ENCODE data around the gene PKN1. TPM values are rescaled to one million over a fixed set of nuclear protein-coding genes. Genes with fewer than 3 reads are reported as not detected.

Gene PKN1
- total RNA-seq, 1 donor = 167 TPM

DNA sequence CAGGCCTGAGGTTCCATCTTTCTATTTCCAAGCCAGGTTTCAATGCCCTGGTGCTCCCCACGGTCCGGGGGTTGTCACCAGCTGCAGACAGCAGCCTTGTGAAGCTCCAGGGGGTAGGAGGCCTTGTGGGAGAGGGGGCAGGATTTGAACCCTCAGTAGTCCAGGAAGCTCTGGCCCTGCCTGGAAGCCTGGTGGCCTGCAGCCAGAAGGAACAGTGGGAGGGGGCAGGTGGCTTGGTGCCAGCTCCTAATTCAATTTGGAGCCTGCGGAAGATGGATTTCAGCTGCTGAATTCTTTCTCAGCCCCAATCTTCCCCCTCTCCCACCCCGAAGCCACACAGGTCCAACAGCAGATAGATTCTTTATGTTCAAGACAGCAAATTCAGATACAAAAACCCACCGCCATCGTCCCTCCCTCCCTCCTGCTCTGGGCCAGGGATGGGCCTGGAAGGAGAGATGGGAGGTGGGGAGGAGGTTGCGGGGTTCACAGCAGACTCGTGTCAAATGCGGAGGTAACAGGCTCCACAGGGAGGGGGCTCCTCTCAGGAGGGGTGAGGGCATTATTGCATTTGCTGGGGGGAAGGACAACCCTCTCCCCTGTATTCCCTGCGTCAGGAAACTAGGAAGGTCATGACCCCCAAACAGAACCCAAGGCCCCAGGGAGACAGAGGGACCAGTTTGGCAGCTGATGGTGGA, 44.5 kb downstream of the PKN1 start:
- peaks cover 22% of the 10 kb centered on the region for H3K4me1 ChIP-seq (ENCODE audit: insufficient read depth, low read length)
- H4K20me1 ChIP-seq (ENCODE audit: insufficient read depth, low read length) = peaks cover 45% of the 10 kb centered on the region
- DNase-seq (ENCODE audit: insufficient read length, low spot score, missing footprints) = peak; percentile 92
- H3K36me3 ChIP-seq (ENCODE audit: insufficient read depth, low read length) = peaks cover 24% of the 10 kb centered on the region
- no peak overlapping the region for H2AFZ ChIP-seq (ENCODE audit: low read length)
- H3K4me3 ChIP-seq (ENCODE audit: insufficient read depth, low read length) = no peak overlapping the region
- H3K4me2 ChIP-seq (ENCODE audit: insufficient read depth, low read length) = no peak overlapping the region
- no peaks in the 10 kb centered on the region for H3K9me3 ChIP-seq (ENCODE audit: low read depth, low read length)
- H3K27ac ChIP-seq (ENCODE audit: low read depth, low read length) = no peak overlapping the region
- peaks cover 8% of the 10 kb centered on the region for H3K79me2 ChIP-seq (ENCODE audit: insufficient read depth, low read length)
- TF ChIP-seq, protein P1, sequence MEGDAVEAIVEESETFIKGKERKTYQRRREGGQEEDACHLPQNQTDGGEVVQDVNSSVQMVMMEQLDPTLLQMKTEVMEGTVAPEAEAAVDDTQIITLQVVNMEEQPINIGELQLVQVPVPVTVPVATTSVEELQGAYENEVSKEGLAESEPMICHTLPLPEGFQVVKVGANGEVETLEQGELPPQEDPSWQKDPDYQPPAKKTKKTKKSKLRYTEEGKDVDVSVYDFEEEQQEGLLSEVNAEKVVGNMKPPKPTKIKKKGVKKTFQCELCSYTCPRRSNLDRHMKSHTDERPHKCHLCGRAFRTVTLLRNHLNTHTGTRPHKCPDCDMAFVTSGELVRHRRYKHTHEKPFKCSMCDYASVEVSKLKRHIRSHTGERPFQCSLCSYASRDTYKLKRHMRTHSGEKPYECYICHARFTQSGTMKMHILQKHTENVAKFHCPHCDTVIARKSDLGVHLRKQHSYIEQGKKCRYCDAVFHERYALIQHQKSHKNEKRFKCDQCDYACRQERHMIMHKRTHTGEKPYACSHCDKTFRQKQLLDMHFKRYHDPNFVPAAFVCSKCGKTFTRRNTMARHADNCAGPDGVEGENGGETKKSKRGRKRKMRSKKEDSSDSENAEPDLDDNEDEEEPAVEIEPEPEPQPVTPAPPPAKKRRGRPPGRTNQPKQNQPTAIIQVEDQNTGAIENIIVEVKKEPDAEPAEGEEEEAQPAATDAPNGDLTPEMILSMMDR (IDR thresholded peaks at IDR 0.05; ENCODE audit: extremely low read depth, low read depth, low read length) = no peak
- H3K27me3 ChIP-seq (ENCODE audit: insufficient read depth, low read length) = peaks cover 9% of the 10 kb centered on the region

GRCh38 chr19:14478113-14478545, 45.0 kb downstream of the PKN1 start:
- TF ChIP-seq, protein P1 (IDR thresholded peaks at IDR 0.05; ENCODE audit: extremely low read depth, low read depth, low read length) = no peak
- peak; percentile 22 for DNase-seq (ENCODE audit: insufficient read length, low spot score, missing footprints)
- H3K4me2 ChIP-seq (ENCODE audit: insufficient read depth, low read length) = no peak overlapping the region
- no peaks in the 10 kb centered on the region for H3K9me3 ChIP-seq (ENCODE audit: low read depth, low read length)
- H3K27ac ChIP-seq (ENCODE audit: low read depth, low read length) = no peak overlapping the region
- H3K79me2 ChIP-seq (ENCODE audit: insufficient read depth, low read length) = peaks cover 8% of the 10 kb centered on the region
- H3K27me3 ChIP-seq (ENCODE audit: insufficient read depth, low read length) = peaks cover 6% of the 10 kb centered on the region
- peaks cover 22% of the 10 kb centered on the region for H3K4me1 ChIP-seq (ENCODE audit: insufficient read depth, low read length)
- no peak overlapping the region for H3K4me3 ChIP-seq (ENCODE audit: insufficient read depth, low read length)
- H3K36me3 ChIP-seq (ENCODE audit: insufficient read depth, low read length) = peaks cover 24% of the 10 kb centered on the region
- no peak overlapping the region for H2AFZ ChIP-seq (ENCODE audit: low read length)
- peaks cover 45% of the 10 kb centered on the region for H4K20me1 ChIP-seq (ENCODE audit: insufficient read depth, low read length)

- no peak overlapping the region for H3K27ac ChIP-seq (ENCODE audit: low read depth, low read length)
- H3K9me3 ChIP-seq (ENCODE audit: low read depth, low read length) = no peaks in the 10 kb centered on the region
- no peak overlapping the region for H3K4me2 ChIP-seq (ENCODE audit: insufficient read depth, low read length)
- H3K4me3 ChIP-seq (ENCODE audit: insufficient read depth, low read length) = no peak overlapping the region
- H2AFZ ChIP-seq (ENCODE audit: low read length) = no peak overlapping the region
- TF ChIP-seq, protein P1 (IDR thresholded peaks at IDR 0.05; ENCODE audit: extremely low read depth, low read depth, low read length) = no peak
- H3K27me3 ChIP-seq (ENCODE audit: insufficient read depth, low read length) = no peaks in the 10 kb centered on the region
- DNase-seq (ENCODE audit: insufficient read length, low spot score, missing footprints) = peak; percentile 67
- peaks cover 42% of the 10 kb centered on the region for H4K20me1 ChIP-seq (ENCODE audit: insufficient read depth, low read length)
- H3K36me3 ChIP-seq (ENCODE audit: insufficient read depth, low read length) = peaks cover 24% of the 10 kb centered on the region
- H3K79me2 ChIP-seq (ENCODE audit: insufficient read depth, low read length) = peaks cover 10% of the 10 kb centered on the region
- peaks cover 22% of the 10 kb centered on the region for H3K4me1 ChIP-seq (ENCODE audit: insufficient read depth, low read length)
Observed at GRCh38 chr19:14479309-14479974, 46.3 kb downstream of the PKN1 start.

DNA sequence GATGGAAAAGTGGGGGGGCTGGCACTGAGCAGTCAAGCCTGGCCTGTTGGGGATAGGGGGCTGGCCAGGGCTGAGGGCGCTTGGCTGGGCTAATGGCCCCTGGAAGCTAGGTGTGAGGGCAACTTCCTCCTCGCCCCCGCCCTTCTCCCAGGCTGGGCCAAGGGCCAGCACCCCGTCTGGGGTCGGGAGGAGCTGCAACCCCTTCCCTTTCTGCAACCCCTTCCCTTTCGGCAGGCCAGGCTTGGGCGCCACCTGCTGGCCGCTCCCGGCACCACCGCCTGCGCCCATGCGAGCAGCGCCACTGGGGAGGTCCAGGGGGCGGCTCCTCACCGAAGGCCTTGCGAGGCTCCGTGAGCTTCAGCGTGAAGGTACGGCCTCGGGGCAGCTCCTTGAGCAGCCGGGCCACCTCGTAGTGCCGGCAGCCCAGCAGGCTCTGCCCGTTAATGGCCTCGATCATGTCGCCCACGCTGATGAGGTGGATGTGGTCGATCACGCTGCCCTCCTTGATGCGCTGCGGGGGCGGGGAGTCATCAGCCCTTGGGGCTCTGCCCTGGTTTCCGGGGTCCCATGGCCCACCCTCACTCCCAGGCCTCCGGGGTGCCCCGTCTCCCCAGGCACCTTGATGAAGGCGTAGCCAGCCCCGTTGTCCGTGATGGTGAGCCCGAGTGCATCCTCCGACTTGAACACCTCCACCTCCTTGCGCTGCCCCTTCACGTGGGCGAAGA, 47.0 kb downstream of the PKN1 start:
- Histone ChIP-seq H2AFZ (ENCODE audit: low read length) (no peak overlapping the region), H3K27ac (ENCODE audit: low read depth, low read length) (no peak overlapping the region), H3K4me3 (ENCODE audit: insufficient read depth, low read length) (no peak overlapping the region), H3K4me1 (ENCODE audit: insufficient read depth, low read length) (peaks cover 19% of the 10 kb centered on the region), H3K9me3 (ENCODE audit: low read depth, low read length) (no peaks in the 10 kb centered on the region), H3K27me3 (ENCODE audit: insufficient read depth, low read length) (no peaks in the 10 kb centered on the region), H3K79me2 (ENCODE audit: insufficient read depth, low read length) (peaks cover 10% of the 10 kb centered on the region), H4K20me1 (ENCODE audit: insufficient read depth, low read length) (peaks cover 42% of the 10 kb centered on the region), H3K4me2 (ENCODE audit: insufficient read depth, low read length) (no peak overlapping the region), H3K36me3 (ENCODE audit: insufficient read depth, low read length) (peaks cover 24% of the 10 kb centered on the region)
- TF ChIP-seq, protein P1 (IDR thresholded peaks at IDR 0.05; ENCODE audit: extremely low read depth, low read depth, low read length) = peak; percentile 64
- DNase-seq (ENCODE audit: insufficient read length, low spot score, missing footprints) = peak; percentile 96

Measured in osteoblast (primary cell).